NCI-H187 (cell line): Measurements from ENCODE around the gene SPEF1.

ENCODE experiments used
- DNase-seq, 2 experiments: peaks; one replicate each; lab custom pipeline; 2025; lab: John Stamatoyannopoulos, UW

The SPEF1 gene

DNA sequence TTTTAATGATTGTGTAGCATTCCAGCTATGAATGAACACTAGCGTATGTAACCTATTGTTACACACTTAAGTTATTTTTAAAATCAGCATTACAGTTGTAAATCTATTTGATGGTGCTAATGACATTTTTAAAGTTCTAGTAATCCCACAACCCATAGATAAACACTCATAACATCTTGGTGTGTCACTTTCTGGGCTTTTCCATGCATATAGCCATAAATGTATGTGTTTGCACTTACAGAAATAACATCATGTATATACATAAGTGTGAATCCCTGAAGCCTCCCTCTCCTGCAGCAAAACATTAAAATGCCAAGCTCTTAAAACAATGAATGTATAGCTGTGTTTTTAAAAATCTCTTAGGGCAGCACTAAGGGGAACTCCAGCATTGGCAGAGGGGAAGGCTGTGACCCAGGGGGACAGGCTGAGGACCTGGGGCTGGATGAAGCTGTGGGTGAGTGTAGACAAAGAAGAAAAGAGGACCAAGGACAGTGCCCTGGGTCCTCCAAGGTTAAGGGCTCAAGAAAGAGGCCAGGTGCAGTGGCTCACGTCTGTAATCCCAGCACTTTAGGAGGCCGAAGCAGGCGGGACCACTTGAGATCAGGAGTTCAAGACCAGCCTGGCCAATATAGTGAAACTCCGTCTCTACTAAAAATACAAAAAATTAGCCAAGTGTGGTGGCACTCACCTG lies 6.2 kb upstream of the SPEF1 start:
- no peak for DNase-seq

DNA sequence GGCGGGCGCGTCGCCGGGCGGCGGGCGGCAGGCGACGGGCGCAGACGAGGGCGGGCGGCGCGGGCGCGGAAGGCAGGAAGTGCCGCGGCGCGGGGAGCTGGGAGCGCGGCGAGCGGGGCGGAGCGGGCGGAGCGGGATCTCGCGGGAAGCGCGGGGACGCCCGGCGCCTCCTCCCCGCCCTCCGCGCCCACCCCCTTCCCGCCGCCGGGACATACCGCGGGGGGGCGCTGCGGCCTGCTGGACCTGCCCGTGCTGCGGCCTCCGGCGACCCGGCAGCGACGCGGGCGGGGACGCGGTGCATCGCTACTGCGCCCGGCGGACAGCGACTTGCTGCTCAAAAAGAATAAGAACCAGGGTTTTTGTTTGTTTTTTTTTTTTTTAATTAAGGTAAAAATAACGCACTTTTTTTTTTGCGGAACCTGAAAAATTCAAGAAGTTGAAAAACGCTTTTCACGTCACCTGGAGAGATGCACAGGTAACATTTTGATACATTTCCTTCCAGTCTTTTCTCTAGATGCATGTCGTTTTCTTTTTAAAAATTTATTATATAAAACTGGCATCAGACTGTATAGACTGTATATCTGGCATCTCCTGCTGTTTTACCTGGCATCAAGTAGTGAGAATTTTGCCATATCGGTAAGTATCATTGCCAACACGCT lies 5.5 kb upstream of the SPEF1 start, which contains the start of gene CENPB:
Gene CENPB, minus strand, starts transcription at position 76 of the 659 bp plus-strand sequence. CDS start 257 bp downstream, outside the sequence.
- peak; percentile 68 to 88 for DNase-seq

- no peak for DNase-seq
These were observed 4.9 kb upstream of the SPEF1 start for GRCh38 chr20:3786126-3786484.

DNA sequence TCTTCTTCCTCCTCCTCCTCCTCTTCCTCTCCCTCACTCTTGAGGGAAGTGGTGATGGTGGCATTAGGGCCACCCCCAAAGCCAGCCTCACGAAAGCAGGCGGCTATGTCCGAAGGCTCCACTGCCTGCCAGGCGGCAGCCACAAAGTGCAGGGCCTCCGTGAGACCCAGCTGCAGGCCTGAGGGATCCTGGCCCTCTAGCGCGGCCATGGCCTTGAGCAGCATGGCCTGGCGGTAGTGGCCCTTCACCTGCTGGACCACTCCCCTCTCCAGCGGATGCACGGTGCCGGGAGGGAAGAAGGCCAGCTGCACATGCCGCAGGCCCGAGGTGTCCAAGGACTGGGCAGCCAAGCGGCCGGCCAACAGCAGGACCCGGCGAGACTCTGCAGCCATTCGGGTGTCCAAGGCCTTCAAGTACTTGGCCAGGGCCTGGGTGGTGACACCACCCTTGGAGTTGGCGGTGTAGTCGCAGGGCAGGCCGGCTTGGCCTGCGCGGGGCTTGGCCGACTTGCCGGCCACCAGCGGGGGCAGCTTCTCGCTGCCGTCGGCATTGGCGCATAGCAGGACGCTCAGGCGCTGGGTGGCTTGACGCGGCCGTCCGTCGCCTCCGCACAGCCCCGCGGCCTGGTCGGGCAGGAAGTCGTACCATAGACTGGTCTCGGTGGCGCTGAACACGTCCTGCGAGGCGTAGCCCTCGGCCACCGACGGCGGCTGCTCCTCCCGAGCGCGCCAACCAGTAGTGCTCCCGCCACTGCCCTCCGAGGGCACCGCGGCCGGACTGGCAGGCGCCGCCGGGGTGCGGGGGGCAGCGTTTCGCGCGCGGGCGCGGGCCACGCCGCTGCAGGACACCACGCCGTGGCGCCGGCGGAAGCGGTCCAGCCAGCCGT lies 4.2 kb upstream of the SPEF1 start:
- no peak for DNase-seq

GRCh38 chr20:3784863-3785239 lies 3.6 kb upstream of the SPEF1 start:
- DNase-seq = no peak

- no peak for DNase-seq
These were observed 3.1 kb upstream of the SPEF1 start for GRCh38 chr20:3784216-3784853.

- no peak for DNase-seq
These were observed 2.4 kb upstream of the SPEF1 start for GRCh38 chr20:3783511-3784195.

DNA sequence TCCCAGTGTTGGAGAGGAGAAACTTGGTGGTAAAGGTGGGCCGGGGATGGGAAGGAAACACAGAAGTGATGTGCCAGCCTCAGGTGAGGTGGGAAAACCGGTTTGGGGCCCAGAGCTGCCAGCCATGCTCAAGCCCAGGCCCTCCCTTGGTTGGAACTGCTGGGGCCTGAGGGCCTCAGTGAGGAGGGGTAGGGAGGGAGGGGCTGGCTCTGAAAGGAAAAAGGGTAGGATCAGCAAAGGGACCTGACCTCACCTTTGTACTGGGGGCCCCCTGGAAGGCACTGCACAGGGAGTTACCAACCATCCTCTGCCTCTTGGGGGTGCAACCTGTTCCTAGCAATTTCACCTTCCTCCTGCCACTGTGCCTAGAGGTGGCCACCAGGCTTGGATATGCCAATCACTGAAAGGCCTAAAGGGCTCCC lies 1.8 kb upstream of the SPEF1 start:
- no peak for DNase-seq

DNA sequence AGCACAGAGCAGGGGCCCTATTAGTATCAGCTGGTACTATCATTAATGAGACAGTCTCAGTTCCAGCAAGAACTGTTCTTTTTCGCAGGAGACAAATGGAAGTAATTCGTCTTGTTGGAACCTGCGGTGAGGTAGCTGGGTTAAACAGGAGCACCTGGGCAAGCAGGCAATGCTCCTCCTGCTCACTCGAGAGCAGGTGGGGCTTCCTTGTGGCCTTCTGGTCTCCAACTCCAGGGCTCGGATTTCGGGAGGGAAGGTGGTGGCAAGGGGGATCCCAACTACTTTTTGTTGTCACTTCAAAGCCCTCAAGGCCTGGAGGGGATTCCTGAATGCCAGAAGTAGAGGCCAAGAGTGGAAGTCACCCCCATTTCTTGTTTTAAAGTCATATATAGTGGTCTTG lies 1.3 kb upstream of the SPEF1 start:
- DNase-seq = no peak

- DNase-seq = no peak
These were observed 2.3 kb downstream of the SPEF1 start for GRCh38 chr20:3778976-3779375.

- no peak for DNase-seq
These were observed 3.3 kb downstream of the SPEF1 start for GRCh38 chr20:3777716-3778629.

GRCh38 chr20:3777381-3777715 lies 3.9 kb downstream of the SPEF1 start:
- DNase-seq = no peak

DNA sequence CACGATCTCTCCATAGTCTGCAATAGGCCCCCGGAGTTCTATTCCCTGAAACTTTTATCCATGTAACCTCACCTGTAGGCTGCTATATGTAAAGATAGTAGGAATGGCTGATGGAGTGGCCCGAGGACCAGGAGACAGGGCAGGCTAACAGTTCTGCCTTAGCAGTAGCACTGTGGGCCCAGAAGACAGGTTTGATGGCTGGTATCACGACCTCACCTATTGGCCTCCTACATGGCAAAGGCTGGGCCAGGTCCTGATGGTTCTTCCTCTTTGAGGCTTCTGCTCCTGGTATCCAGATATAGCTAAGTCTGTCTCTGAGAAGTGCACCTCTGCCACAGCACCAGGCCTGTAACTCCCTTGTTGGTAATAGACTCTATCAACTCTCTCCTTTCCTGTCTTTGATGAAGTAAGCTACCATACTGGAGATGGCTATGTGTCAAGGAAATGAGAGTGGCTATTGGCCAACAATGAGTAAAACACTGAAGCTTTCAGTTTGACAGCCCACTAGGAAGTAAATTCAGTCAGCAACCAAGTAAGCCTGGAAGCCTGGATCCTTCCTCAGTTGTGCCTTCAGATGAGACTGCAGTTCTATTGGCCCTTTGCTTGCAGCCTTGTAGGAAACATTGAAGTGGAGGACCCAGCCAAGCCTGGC lies 5.7 kb downstream of the SPEF1 start:
- no peak for DNase-seq

DNA sequence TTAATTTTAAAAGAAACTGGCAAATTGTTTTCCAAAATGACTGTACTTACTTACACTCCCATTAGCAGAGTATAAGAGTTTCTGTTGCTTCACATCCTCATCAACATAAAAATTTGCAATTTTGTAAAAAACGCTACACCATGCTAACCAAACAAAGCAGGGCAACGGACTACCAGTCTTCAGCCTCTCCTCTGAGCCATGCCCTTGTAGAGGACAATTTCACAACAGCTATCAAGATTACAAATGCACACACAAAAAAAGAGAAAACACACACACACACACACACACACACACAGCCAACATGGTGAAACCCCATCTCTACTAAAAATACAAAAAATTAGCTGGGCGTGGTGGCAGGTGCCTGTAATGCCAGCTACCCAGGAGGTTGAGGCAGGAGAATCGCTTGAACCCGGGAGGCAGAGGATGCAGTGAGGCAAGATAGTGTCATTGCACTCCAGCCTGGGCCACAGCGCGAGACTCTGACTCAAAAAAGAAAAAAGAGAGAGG lies 9.6 kb downstream of the SPEF1 start:
- no peak for DNase-seq

- peak; percentile 68 to 71 for DNase-seq
These were observed 12.7 kb downstream of the SPEF1 start for GRCh38 chr20:3768342-3769130.

DNA sequence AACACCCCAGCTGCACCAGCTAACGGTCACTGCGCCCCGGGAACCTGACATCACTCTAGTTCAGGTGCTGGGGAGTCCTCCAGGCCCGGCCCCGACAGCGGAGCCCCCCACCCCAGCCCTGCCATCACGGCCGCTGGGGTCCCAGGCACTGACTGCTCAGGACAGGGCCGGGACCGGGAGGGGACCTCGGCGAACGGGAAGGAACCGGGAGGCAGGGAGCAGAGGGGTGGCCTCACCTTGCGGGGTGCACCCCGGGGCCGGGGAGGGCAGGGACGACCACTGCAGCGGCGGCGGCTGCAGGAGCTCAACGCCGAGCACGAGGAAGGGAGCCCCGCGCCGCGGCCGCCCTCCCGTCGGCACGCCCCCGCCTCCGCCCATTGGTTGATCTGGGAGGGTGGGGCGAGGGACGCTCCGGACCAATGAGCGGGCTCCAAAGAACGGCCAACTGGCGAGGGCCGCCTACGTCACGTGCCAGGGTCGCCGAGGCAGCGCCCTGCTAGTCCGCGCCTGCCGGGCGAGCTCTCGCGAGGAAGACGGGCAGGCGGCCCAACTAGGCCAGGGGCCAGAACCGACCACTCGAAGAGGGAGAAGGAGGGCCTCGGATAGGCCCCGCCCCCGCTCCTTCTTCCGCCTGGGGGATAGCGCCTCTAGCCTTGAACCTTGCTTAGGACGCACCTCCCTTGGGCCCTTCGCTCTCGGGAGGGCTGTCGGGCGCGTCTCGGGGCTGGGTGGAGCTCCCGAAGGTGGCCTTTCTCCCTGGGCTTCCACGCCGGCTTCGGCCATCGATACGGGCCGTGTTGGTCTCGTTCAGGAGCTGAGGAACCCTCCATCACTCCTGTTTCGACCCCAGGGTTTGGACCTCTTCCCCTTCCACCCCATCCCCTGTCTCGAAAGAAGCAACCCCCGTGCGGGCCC lies 13.6 kb downstream of the SPEF1 start, which contains the start of gene ADISSP:
Gene ADISSP, minus strand, starts transcription at position 327 of the 915 bp plus-strand sequence. CDS start 7,653 bp downstream, outside the sequence.
- peak; percentile 96 to 99 for DNase-seq

DNA sequence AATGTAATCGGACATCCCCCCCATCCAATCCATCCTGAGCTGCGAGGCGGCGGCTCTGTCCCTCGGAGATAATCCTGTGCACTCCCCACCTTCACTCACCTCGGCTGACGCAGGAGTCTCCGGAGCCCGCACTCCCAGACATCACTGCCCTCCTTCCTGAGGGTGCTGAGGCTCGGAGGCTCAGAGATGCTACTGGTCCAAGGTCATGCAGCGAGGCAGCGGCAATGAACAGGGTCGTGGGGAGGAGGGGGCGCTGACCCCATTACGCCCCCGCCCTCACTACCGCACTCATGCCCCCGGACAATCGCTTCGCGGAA lies 14.2 kb downstream of the SPEF1 start:
- DNase-seq = no peak
